Stimulated activated CD8-positive, alpha-beta memory T cell treated with anti-CD3 and anti-CD28 coated beads, Interleukin-2, amount 100 ng/mL, for 48 hours (primary cell): ENCODE results near the gene PRMT3.
"Not testable (repeated sequence)": the region's sequence is repeated elsewhere in the genome, so short reads cannot be mapped to it uniquely, and the experiment has no call there.

Experiments used
- DNase-seq, 2 donors: peaks; one replicate each; pipeline ENCODE4 v3.0.0-alpha.2; 2020; ENCODE audit warnings: low read depth in 2 of 2

Gene PRMT3

GRCh38 chr11:20457001-20457799, 69.7 kb downstream of the PRMT3 start:
- no peak for DNase-seq

- no peak for DNase-seq
These were observed 70.6 kb downstream of the PRMT3 start for GRCh38 chr11:20457934-20458680.

DNA sequence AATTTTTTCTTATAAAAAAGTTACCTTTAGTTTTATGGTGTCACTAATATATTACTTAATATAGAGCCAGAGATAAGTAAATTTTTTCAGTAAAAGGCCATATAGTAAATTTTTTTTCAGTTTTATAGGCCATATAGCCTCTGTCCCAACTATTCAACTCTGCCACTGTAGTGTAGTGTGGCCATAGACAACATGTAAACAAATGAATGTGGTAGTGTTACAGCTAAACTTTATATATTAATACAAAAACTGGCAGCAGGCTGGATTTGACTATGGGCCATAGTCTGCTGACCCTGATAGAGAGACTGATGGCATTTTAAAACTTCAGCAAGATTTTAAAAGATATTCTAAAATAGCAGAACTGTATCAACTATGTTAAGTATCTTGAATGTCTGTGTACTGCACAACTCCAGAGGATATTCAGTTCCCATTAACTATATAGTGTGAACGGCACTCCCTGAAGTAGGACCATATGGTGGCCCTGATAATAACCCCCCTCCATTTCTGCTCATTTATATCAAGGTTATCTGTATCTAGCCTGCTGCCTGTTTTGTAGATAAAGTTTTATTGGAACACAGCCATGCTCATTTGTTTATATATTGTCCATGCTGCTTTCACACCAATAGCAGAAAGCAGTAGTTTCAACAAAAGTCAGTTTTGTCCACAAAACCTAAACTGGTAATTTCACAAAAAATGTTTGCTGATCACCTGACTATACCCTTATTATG, 71.6 kb downstream of the PRMT3 start:
- DNase-seq: no peak

DNA sequence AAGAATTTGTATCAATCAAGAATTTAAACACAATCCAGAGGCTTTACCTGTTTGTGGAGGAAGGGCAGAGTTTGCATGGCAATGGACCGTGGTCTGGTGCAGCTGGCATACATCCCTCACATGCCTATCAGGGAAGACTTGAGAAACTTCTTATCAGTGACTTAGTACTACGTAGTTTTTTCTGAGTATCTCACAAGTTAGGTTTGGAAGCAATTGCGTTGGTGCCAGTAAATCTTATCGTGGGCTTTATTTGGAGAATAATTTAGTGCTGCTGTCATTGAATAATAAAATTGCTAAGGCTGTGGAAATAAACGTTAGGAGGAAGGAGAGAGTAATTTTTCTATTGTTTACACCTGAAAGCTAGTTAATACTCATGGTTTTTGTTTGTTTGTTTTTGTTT, 72.3 kb downstream of the PRMT3 start:
- no peak for DNase-seq

DNA sequence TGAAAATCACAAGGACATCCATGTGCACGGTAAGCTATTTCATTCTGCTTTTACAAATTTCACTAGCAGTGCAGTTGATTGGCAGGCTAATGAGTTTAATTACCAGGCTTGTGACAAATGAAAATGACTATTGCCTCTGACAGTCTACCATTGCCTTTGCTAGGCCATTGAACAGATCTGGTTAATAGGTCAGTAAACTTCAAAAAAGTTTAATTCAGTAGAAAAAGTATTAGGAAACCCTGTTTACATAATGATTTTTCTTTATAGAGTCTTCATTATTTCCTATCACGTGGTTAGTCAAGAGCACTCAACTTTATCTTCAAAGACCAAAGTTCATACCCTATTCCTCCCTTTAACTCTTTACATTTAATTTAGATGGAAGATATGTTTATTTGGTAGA, 77.0 kb downstream of the PRMT3 start:
- DNase-seq: no peak

- no peak for DNase-seq
These were observed 80.1 kb downstream of the PRMT3 start for GRCh38 chr11:20467487-20468185.

DNA sequence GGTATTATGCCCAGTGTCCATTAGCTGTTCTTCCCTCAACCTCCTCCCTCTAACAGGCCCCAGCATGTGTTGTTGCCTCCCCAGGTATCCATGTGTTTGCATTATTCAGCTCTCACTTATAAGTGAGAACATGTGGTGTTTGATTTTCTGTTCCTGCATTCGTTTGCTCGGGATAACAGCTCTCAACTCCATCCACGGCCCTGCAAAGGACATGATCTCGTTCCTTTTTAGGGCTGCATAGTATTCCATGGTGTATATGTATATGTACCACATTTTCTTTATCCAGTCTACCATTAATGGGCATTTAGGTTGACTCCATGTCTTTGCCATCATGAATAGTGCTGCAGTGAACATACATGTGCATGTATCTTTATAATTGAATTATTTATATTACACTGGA, 82.8 kb downstream of the PRMT3 start:
- no peak for DNase-seq

DNA sequence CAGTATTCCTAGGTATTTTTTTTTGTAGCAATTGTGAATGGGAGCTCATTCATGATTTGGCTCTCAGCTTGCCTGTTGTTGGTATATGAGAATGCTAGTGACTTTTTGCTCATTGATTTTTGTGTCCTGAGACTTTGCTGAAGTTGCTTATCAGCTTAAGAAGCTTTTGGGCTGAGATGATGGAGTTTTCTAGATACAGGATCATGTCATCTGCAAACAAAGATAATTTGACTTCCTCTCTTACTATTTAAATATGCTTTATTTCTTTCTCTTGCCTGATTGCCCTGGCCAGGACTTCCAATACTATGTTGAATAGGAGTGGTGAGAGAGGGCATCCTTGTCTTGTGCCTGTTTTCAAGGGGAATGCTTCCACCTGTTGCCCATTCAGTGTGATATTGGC, 84.4 kb downstream of the PRMT3 start:
- not testable (repeated sequence) for DNase-seq

GRCh38 chr11:20474176-20474881, 86.8 kb downstream of the PRMT3 start:
- no peak for DNase-seq

DNA sequence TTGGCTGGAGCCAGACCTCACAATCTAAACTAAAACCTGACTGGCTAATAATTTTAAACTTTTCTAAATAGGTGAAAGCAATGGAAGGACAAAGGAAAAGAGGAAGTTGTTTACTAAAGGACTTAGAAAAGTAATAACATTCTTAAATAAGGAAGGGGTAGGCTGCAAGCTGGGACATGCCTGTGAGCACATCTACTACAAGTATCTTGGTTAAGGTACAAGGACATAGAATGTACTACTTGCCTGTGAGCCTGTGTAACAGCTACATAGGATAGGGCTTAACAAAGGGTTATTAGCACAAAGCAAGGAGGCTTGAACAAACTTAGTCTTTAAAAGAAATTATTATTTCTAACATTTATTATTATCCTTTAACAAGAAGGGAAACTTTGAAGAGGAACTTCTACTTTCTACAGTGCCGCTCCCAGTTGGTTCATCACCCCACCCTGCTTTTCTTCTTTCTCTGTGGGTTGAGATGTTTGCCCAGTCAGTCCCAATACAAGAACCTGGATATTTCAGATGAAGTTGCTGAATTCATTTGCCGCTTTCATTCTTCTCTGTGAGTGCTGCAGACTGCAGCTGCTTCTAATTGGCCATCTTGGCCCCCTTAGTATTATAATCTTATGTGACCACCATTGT, 87.5 kb downstream of the PRMT3 start:
- DNase-seq: no peak

DNA sequence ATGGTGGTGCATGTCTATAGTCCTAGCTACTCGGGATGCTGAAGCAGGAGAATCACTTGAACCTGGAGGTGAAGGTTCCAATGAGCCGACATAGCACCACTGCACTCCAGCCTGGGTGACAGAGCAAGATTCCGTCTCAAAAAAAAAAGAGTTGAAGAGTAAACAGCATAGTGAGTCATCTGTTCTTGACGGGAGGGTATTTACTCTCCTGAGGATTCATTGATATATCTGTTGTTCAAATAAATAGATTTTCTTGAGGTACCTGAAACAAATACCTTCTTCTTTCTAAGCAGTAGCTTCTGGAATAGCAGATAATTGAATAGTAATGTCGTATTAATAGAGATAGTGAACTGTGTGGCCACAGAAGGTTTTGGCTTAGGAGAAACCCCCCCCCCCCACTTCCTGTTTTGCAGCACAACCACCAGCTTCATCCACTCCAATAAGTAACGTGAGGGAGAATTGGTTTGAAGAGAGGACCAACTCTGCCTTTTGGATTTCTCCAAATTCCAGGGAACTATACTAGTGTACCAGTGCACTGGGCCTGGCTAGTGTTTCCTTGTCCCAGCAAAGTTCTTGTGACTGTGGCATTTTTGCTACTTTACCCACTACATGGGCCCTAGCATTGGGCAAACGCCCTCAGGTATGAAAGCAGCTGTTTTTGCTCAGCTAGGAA, 90.0 kb downstream of the PRMT3 start:
- no peak for DNase-seq

DNA sequence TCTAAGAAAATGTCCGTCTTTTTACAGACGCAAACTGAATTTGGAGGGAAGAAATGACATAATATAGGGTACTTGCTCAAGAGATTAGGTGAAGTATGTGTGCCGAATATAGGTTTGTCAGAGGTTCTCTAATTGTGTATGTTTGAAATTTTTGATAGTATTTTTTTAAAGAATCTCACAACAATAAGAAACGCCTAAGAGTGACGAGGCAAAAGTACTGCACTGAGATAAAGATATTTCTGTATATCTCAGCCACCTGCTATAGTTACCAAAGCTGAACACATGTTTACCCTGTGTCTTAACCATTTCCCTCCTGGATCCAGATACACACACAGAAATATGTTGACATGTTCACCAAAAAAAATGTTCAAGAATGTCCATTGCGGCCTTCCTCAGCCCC, 92.0 kb downstream of the PRMT3 start:
- DNase-seq: no peak

DNA sequence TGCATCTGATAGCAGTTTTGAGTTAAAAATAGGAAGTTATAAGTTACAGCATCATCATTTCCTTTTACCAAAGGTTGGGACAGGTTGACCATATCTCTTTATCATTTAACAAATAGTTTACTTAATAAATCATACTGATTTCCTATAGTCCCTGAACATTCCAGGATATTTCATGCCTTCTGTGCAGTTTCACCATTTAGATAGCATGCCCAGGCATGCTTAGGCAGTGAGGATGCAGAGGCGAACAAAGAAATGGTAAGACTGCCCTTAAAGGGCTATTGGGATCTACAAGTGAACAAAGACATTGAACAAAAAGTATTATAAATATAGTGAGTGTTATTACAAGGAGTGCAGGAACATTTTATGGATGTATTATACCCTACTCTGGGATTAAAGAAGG, 96.4 kb downstream of the PRMT3 start:
- DNase-seq: no peak

DNA sequence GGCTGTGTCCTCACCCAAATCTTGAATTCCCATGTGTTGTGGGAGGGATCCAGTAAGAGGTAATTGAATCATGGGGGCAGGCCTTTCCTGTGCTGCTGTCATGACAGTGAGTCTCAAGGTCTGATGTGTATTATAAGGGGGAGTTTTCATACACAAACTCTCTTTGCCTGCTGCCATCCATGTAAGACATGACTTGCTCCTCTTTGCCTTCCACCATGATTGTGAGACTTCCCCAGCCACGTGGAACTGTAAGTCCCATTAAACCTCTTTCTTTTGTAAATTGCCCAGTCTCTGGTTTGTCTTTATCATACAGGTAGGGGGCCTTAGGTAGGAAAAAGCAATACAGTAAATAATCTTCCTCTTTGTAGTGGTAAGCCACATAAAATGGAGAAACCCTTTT, 96.9 kb downstream of the PRMT3 start:
- DNase-seq: not testable (repeated sequence)

GRCh38 chr11:20488352-20488751, 100.8 kb downstream of the PRMT3 start:
- no peak for DNase-seq

- no peak for DNase-seq
These were observed 102.4 kb downstream of the PRMT3 start for GRCh38 chr11:20489948-20490347.

- no peak for DNase-seq
These were observed 105.8 kb downstream of the PRMT3 start for GRCh38 chr11:20493340-20493739.

DNA sequence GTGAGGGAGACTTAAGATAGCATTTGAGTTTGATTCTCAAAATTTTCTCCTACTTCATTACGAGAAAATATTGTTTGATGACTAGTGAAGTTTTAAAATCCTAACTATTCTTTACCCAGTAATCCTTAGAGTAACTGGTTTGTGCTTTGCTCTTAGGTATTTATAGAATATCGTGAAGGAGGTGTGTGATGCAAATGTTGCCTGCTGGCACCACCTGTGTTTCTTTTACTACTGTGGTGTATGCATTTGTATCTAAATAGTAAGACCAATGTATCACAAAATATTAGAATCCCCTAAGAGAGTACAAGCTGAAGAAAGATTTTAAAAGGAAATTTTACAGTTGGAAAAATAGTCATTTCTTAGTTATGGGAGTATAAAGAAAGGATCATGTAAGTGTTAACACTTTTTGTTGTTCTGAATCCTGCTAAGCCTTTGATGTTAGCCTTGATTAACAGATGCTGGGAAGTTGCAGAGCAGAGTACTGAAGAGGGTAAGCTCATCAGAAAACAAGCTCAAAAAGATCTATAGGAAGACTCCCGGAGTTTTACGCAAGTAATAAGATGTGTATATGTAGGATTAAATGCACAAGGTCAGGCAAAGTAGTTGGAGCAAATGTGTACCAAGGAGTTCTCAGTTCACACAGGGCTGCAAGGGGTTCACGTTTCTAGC, 109.7 kb downstream of the PRMT3 start:
- DNase-seq: no peak

DNA sequence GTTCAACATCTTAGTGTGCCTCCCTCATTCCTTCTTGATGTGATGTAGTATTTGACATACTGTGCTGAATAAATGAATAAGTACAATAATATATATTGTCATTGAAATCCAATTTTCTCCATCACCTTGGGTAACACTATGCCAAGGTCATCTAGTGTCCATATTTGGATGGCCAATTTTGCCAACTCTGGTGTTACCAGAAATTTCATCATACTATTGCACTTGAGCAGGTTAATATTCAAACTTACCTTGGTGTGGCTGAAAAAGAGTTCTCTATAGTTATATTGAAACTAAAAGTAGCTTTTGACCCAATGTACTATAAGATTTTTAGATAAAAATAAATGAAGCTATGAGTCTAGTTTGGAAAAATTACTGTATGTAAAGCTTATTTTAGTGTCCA, 113.7 kb downstream of the PRMT3 start:
- DNase-seq: no peak

DNA sequence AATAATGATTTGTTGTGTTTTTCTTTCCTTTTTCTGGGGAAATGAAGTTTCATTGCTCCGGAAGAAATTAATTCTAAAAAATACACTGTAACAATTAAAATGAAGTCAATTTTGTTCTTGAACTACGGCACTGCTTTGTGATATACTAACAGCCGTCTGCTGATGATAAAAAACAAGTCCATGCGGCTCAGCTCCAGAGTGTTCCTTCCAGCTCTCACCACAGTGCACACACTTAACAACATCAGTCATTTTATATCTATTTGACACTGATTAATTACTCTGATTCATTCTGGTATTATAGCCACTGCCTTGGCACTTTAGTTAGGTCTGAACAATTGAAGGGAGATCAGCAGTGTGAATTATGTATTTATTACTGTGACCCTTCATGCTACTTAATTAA, 114.5 kb downstream of the PRMT3 start:
- no peak for DNase-seq
